Loucy (cell line): ENCODE results near the gene ARSD.

Experiments used
- CTCF ChIP-seq: fragments of 200-600 bp; sonication (generic); conservative IDR thresholded peaks from 2 replicates; pipeline ENCODE4 v1.5.1; 2014; ENCODE audit warnings: mild to moderate bottlenecking, antibody characterized with exemption, low read length
- EZH2phosphoT487 ChIP-seq: fragments of 200-600 bp; IDR thresholded peaks from 2 replicates; pipeline ENCODE4 v1.6.1; 2018; ENCODE audit warnings: antibody characterized with exemption, mild to moderate bottlenecking, moderate library complexity, borderline replicate concordance

GRCh38 chrX:2965965-2966364 lies 36.8 kb upstream of the ARSD start:
- TF ChIP-seq CTCF: no peak
- TF ChIP-seq EZH2phosphoT487: no peak
